GM18519 (cell line): ENCODE measurements around the gene ACE.

Source experiments
- ATAC-seq: cut with Tn5 transposase; IDR thresholded peaks from one replicate; pipeline ENCODE4 v1.9.1; 2021; ENCODE audit warnings: mild to moderate bottlenecking, moderate library complexity; ENCODE audit not compliant: unreplicated experiment, low FRiP score

The ACE gene

GRCh38 chr17:63490329-63490728 is 13.5 kb downstream of the ACE start:
- ATAC-seq: no peak

DNA sequence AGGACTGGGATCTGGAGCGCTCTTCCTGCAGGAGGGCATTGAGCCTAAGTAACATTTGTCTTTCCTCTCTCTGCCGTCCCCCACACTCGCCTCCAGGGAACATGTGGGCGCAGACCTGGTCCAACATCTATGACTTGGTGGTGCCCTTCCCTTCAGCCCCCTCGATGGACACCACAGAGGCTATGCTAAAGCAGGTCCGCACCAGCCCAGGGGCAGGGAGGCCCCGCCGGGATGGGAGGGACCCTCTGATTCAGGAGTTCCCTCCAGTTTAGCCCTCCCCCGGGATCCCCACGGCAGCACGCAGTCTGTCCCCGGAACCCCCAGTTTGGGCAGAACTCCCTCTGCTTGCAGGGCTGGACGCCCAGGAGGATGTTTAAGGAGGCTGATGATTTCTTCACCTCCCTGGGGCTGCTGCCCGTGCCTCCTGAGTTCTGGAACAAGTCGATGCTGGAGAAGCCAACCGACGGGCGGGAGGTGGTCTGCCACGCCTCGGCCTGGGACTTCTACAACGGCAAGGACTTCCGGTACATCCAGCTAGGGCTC is 14.1 kb downstream of the ACE start:
- ATAC-seq: no peak

DNA sequence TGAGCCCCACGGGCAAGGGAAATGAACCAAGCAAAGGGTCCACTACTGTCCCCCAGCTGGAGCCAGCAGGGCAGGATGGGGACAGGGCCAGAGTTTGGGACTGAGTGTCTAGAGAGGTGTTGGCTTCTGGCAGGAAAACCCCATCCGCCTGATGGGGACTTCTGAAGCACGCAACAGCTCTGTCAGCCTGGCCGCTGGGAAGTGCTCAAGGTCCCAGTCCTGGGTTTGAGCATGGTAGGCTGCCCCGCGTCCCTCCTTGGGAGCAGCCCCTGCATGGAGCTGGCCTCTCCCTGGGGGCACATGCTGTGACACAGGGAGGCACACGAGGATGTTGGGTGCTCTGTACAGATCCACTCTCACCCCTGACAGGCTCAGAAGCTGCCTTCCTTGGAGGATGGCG is 14.6 kb downstream of the ACE start:
- no peak for ATAC-seq

DNA sequence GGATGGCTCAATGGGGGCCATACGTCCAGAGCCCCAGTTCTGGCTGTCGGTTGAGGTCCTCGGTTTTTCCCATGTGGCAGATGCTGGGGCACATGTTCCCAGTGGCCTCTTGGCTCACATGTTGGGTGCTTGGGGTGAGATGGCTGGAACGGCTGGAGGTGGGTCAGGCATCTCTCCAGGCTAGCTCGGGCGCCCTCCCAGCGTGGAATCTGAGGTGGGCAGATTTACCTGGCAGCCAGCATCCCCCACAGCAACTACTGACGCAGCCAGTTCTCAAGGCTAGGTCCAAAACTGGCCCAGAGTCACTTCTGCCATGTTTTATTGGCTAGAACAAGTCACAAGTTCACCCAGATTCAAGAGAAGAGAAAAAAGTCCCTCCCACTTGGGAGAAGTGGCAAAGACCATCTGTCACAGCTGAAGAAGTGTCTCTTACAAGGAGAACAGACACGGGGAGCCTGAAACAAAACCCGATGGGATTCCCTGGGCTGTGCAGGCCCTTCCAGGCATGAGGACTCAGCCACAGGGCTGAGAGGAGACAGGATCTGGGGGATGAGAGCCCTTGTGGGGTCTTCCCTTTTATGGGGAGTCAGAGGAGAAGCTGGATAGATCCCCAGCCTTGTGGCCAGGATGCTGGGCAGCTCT is 15.2 kb downstream of the ACE start:
- ATAC-seq: no peak

GRCh38 chr17:63492940-63493339 is 16.1 kb downstream of the ACE start:
- no peak for ATAC-seq

GRCh38 chr17:63493411-63493810 is 16.6 kb downstream of the ACE start:
- ATAC-seq: no peak

GRCh38 chr17:63494300-63494928 is 17.6 kb downstream of the ACE start:
- no peak for ATAC-seq

- ATAC-seq: no peak
Observed at GRCh38 chr17:63495491-63495890, 18.6 kb downstream of the ACE start.

DNA sequence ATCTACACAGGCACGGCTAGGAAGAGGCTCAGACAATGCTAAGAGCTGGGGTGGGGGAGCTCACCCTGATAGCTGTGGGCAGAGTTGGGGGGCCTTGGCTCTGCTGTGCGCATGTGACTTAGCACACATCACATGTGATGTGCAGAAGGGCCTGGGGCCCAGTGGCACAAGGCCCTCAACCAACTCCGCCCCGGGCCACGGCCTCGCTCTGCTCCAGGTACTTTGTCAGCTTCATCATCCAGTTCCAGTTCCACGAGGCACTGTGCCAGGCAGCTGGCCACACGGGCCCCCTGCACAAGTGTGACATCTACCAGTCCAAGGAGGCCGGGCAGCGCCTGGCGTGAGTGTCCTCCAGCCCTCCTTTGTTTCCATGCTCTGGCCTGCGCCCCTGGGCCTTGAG is 19.3 kb downstream of the ACE start:
- ATAC-seq: no peak

DNA sequence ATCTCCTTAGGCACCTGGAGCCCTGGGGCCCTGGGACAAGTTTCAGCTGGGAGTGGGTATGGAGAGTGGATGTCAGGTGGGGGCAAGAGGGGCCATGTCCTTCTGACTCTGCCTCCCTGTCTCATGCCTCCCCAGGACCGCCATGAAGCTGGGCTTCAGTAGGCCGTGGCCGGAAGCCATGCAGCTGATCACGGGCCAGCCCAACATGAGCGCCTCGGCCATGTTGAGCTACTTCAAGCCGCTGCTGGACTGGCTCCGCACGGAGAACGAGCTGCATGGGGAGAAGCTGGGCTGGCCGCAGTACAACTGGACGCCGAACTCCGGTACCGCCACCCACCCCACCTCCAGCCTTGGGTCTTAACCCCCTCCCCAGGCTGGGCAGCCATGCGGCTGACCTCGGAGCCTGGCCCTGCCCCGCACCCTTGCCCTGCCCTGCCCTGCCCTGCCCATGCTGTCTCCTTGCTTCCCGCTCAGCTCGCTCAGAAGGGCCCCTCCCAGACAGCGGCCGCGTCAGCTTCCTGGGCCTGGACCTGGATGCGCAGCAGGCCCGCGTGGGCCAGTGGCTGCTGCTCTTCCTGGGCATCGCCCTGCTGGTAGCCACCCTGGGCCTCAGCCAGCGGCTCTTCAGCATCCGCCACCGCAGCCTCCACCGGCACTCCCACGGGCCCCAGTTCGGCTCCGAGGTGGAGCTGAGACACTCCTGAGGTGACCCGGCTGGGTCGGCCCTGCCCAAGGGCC is 20.0 kb downstream of the ACE start:
- no peak for ATAC-seq

DNA sequence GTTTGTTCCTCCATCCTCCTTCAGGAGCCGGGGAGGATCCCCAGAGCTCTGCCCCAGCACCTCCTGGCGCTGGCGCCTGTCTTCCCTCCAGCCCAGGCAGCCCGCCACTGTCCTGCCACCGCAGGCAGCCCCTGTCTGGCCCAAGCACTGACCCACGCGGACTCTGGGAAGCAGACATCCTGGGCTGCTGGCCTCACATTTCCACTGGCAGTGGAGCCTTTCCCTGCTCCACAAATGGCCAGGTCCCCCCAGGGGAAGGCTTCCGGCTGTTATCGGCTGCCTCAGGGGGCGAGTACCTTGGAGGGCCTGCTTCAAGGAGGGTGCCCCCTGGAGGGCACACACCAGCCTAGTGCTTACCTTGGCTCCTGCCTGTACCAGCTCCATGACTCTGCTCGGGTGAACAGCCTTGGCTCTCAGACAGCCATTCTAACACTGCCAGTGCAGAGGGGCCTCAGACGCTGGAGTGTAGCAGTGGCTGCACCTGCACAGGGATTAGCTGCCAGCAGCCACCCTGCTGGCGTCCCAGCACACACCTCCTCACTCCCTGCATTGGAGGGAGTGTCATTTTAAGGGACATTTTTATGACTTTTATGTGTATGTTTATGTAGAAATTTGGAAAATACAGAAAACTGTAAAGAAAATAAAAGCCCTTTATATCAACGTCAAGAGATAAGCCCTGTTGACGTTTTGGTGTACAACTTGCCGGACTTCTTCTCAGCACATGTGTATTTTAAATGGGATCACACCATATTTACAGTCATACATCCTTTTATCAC is 21.0 kb downstream of the ACE start:
- no peak for ATAC-seq

DNA sequence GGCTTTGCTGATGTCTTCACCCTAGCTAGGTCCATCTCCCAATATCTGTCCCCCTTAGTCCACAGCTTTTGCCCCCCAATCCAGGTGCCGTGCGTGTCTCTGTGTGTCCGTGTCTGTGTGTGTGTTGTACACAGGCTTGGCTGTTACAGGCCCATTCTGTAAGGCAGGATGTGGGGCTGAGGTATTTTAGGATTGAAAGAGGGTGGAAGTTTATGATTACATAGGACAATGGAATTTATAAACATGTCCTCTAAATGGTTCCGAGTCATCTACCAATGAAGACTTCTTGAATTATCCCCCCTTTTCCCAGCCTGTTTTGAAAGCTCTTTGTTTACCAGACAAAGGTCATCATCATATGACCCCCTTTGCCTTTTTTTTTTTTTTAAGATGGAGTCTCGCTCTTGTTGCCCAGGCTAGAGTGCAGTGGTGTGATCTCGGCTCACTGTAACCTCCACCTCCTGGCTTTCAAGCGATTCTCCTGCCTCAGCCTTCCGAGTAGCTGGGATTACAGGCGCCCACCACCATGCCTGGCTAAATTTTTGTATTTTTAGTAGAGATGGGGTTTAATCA is 21.9 kb downstream of the ACE start:
- ATAC-seq: no peak

DNA sequence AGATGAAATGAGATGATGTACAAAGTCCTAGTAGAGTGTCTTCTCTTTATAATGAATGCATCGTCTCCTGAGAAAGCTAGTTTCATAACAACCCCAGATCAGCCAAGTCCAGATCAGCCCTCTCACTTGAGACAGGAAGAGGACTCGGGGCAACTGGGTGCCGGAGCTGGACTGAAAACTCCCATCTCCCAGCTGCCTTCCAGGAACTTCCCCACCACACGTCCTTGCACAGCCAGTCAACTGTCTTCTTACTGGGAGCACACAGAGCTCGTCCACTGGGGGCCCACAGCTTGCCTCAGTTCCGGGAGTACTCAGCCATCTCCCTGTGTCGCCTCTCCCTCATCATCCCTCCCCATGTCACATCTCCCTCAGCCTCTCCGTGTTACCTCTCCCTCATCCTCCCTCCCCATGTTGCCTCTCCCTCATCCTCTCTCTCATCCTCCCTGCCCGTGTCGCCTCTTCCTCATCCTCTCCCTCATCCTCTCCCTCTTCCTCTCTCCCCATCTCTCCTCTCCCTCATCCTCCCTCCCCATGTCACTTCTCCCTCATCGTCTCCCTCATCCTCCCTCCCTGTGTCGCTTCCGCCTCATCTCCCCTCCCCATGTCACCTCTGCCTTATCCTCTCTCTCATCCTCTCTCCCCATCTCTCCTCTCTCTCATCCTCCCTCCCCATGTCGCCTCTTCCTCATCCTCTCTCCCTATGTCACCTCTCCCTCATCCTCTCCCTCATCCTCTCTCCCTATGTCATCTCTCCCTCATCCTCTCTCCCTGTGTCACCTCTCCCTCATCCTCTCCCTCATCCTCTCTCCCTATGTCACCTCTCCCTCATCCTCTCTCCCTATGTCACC is 23.9 kb downstream of the ACE start:
- ATAC-seq: no peak

DNA sequence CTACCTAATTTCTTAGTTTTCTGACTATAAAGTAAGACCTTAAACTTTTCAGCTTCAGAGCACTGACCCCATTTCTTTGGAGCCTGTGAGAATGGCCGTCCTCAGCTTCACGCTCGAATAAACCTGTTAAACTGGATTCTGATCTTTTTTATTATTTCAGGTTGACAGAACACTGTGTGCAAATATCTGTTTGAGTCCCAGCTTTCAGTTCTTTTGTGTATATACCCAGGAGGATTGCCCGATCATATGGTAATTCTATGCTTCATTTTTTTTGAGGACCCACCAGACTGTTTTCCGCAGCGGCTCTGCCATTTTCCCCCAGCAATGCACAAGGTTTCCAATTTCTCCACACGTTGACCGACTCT is 26.5 kb downstream of the ACE start:
- ATAC-seq: no peak

GRCh38 chr17:63504261-63504660 is 27.4 kb downstream of the ACE start:
- no peak for ATAC-seq

GRCh38 chr17:63505341-63505740 is 28.5 kb downstream of the ACE start:
- ATAC-seq: no peak

DNA sequence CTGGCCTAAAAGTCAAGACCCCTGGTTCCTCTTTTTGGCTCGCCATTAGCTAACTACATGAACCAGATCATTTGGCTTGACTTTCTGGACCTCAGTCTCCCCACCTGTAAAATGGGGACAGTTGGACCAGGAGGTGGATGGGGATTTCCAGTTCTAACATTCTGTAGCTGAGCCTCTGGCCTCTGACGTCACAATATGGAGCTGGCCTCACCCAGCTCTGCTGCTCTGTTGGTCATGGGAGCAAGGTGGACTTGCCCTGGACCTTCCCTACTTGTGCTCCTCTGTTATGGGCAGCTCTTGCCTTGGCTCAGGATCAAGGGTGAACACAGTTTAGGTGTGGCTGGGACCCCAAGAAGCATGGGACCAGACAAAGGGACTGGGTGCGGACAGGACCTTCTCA is 29.8 kb downstream of the ACE start:
- ATAC-seq: no peak

- ATAC-seq: no peak
Observed at GRCh38 chr17:63511331-63511730, 34.5 kb downstream of the ACE start.

DNA sequence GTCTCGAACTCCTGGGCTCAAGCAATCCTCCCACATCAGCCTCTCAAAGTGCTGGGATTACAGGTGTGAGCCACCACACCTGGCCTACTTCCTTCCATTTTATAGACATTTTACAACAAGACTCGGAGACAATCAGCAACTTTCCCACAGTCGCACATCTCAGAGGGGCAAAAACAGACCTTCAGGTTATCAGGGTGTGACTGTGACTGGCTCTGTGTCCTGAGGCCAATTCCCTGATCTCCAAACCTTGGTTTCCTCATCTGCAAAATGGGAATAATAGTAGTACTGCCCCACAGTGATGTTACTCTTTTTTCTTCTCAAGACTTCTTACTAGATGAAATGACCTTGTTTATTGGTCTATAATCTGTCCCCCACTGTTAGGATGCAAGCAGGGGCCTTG is 35.5 kb downstream of the ACE start:
- no peak for ATAC-seq
